Cardiac fibroblast (primary cell): ENCODE measurements around the gene RGS16.

ENCODE experiments used
- DNase-seq, 2 donors: peaks; one replicate each; pipeline versions ENCODE4 v3.0.0 to v3.0.0-alpha.2; 2010; ENCODE audit warnings: low read depth in 2 of 2
- H3K4me3 ChIP-seq, 2 donors: replicated peaks in 1 of 2; 1 replicate in 1 of 2; 2 replicates in 1 of 2; pipeline ENCODE4 v1.5.1; 2011; ENCODE audit warnings: low read depth in 2 of 2, low read length in 2 of 2, mild to moderate bottlenecking in 2 of 2, moderate library complexity in 1 of 2
- TF ChIP-seq, protein P1 (sequence below): IDR thresholded peaks from one replicate; pipeline ENCODE4 v1.5.1; 2011; ENCODE audit warnings: low read depth, mild to moderate bottlenecking, low read length, inconsistent platforms

RGS16 gene

DNA sequence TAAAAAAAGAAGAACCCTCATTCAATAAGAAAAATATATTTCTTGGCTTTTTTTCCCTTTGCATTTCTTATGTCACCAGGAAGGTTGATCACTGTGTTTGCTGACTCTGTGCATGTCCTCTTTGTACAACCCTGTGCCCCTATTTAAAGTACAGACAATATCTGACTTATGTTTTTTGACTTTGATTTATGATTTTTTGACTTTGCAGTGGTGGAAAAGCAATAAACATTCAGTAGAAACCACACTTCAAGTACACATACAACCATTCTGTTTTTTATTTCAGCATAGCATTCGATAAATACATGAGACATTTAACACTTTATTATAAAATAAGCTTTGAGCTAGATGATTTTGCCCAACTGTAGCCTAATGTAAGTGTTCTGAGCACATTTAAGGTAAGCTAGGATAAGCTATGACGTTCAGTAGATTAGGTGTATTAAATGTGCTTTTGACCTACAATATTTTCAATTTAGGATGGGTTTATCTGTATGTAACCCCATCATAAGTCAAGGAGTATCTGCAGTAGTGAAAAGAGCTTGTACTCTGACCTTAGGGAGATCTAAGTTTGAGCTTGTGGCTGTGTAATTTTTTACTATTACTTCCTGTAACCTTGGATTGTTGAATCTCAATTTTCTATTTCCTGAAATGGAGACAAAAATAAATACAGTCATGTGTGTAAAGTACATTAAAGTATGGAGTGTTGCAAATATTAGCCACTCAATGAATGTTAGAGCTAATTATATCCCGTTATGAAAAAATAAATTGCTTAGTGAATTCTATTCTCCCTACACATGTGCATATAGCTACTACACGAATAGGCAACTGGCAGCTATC lies 16.3 kb downstream of the RGS16 start:
- no peak for DNase-seq
- TF ChIP-seq, protein P1, sequence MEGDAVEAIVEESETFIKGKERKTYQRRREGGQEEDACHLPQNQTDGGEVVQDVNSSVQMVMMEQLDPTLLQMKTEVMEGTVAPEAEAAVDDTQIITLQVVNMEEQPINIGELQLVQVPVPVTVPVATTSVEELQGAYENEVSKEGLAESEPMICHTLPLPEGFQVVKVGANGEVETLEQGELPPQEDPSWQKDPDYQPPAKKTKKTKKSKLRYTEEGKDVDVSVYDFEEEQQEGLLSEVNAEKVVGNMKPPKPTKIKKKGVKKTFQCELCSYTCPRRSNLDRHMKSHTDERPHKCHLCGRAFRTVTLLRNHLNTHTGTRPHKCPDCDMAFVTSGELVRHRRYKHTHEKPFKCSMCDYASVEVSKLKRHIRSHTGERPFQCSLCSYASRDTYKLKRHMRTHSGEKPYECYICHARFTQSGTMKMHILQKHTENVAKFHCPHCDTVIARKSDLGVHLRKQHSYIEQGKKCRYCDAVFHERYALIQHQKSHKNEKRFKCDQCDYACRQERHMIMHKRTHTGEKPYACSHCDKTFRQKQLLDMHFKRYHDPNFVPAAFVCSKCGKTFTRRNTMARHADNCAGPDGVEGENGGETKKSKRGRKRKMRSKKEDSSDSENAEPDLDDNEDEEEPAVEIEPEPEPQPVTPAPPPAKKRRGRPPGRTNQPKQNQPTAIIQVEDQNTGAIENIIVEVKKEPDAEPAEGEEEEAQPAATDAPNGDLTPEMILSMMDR: no peak
- peak overlapping the region; percentile 64 to 82 for H3K4me3 ChIP-seq

DNA sequence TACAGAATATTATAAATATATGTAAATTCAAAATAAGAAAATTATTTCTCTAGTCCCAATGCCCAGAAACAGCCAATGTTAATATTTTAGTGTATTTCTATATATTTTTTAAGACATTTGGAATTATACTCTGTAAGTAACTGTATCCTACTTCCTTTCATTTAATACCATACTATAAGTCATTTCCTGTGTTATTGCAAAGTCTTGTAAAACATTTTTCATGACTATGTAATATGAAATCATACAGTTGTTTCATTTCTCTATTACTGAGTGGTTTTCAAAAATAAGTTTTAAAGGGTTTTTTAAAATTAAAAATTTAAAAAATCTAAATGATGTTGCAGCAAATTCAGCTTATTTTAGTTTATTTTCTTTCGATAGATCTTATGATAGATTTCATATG lies 17.1 kb downstream of the RGS16 start:
- TF ChIP-seq, protein P1: no peak
- no peak for DNase-seq
- no peak overlapping the region for H3K4me3 ChIP-seq

DNA sequence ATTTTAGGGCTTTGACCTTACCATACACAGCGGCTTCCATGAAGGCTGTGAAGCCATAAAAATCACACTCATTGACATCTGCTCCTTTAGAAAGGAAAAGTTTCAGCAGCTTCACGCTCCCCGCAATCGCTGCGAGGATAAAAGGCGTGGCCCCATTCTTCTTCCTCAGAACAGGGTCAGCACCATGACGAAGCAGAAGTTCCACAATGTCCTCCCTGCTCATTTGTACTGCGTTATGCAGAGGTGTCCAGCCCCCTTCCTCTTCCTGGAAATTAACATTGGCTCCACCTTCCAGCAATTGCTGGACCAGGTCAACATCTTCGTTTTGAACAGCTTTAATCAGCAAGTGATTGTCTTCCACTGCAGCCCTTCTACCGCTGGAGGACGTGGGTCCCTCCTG lies 17.8 kb downstream of the RGS16 start:
- TF ChIP-seq, protein P1: no peak
- DNase-seq: no peak
- no peak overlapping the region for H3K4me3 ChIP-seq

DNA sequence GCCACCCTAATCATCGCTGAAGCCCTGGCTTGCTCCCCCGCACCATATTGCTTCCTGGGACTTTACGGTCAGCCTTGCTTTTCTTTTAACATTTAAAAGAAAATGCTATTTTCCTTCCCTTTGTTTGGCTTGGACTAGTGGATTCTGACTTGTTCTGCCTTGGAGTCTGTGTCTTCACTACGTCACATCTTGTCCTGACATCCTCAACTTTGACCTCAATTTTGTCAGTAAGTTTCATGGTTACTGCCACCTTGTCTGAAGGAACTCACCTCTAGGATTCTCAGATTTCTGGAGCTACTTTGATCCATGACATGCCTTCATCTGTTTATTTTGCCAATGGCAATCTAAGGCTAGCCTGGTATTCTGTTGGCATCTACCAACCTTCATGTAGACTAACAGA lies 19.4 kb downstream of the RGS16 start:
- no peak overlapping the region for H3K4me3 ChIP-seq
- DNase-seq: no peak
- TF ChIP-seq, protein P1: no peak

DNA sequence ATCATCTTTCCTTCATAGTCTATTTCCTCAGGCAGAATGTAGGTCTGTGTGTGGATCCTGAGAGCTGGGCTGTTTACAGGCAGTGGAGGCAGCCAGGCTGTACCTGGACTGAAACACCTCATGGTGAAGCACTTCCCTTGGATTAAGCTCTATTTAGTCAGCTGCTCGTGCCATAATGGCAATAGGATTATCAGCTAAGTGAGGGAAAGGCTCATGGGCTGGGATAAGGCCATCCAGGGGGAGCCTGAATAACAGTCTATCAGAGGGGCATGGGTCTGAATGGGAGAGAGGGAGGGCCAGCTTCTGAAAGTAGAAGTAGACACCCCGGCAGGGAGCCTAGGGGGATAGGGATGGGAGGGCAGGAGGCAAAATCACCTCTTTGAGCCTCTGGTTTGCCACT lies 23.5 kb downstream of the RGS16 start:
- TF ChIP-seq, protein P1: no peak
- DNase-seq: no peak
- H3K4me3 ChIP-seq: no peak overlapping the region

- H3K4me3 ChIP-seq: no peak overlapping the region
- TF ChIP-seq, protein P1: no peak
- peak; percentile 75 to 78 for DNase-seq
Observed at GRCh38 chr1:182575540-182576149, 28.5 kb downstream of the RGS16 start.
